GM19239 (cell line): ENCODE results near the gene SH3RF3.
A peak's percentile ranks its signal among the peaks of the same experiment; 100 is the strongest.
"Not testable (repeated sequence)": the region's sequence is repeated elsewhere in the genome, so short reads cannot be mapped to it uniquely, and the experiment has no call there.

ENCODE experiments used
- DNase-seq: peaks from one replicate; pipeline ENCODE4 v3.0.0; 2011; ENCODE audit warnings: low spot score; ENCODE audit not compliant: insufficient read length
- FAIRE-seq: peaks from 2 replicates; lab custom pipeline; 2011; peaks lifted over from hg19 to GRCh38; lab: Jason Lieb, UNC

The SH3RF3 gene

GRCh38 chr2:109531896-109532727 lies 403.1 kb downstream of the SH3RF3 start:
- DNase-seq: no peak
- FAIRE-seq: no peak

GRCh38 chr2:109532728-109533076 lies 403.7 kb downstream of the SH3RF3 start:
- DNase-seq (no peak), FAIRE-seq (no peak)

- no peak for DNase-seq
- FAIRE-seq: no peak
Measured at GRCh38 chr2:109533823-109534222, 404.8 kb downstream of the SH3RF3 start.

- no peak for FAIRE-seq
- no peak for DNase-seq
Measured at GRCh38 chr2:109535217-109535946, 406.4 kb downstream of the SH3RF3 start.

- not testable (repeated sequence) for DNase-seq, FAIRE-seq
Measured at GRCh38 chr2:109536556-109536955, 407.6 kb downstream of the SH3RF3 start.

- FAIRE-seq: no peak
Measured at GRCh38 chr2:109537565-109538222, 408.7 kb downstream of the SH3RF3 start.

GRCh38 chr2:109538546-109538945 lies 409.5 kb downstream of the SH3RF3 start:
- no peak for FAIRE-seq

More at GRCh38 chr2:109537565-109538222, 408.7 kb downstream of the SH3RF3 start:
- no peak for DNase-seq

GRCh38 chr2:109542384-109542783 lies 413.4 kb downstream of the SH3RF3 start:
- FAIRE-seq: no peak
- DNase-seq: no peak

More at GRCh38 chr2:109538546-109538945, 409.5 kb downstream of the SH3RF3 start:
- DNase-seq: no peak

GRCh38 chr2:109545828-109546713 lies 417.1 kb downstream of the SH3RF3 start:
- FAIRE-seq (peak; percentile 76), DNase-seq (peak; percentile 28)

- DNase-seq: no peak
- FAIRE-seq: no peak
Measured at GRCh38 chr2:109547280-109547679, 418.3 kb downstream of the SH3RF3 start.

GRCh38 chr2:109549016-109549590 lies 420.1 kb downstream of the SH3RF3 start:
- FAIRE-seq (no peak), DNase-seq (no peak)
